Activated CD4-positive, alpha-beta T cell treated with anti-CD3 and anti-CD28 coated beads, Interleukin-2, Interleukin-6, amounts not matched to agents 100 ng/mL and 50 ng/mL, durations not matched to agents 16 hours and 8 hours (primary cell): ENCODE measurements around the gene RRAD.

Source experiments
- DNase-seq: peaks from one replicate; pipeline ENCODE4 v3.0.0-alpha.2; 2020

RRAD gene

GRCh38 chr16:66913081-66913480, 12.3 kb downstream of the RRAD start:
- no peak for DNase-seq

DNA sequence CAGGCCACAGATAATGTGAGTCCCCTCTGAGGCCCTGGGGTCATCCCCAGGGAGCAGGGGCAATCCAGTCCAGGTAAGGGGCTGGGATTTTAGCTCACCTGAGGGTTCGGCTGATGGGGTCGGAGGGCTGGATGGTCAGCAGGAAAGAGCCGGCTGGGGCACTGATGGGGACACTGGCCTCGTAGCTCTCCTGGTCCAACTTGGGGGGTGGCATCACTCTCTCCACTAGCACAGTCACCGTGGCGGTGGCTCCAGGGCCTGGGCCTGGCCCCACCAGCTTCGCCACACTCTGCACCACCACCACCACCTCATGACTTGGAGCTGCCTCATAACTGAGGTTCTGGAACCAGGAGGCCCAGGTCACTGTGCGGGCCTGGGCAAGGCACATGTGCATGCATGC, 13.5 kb downstream of the RRAD start:
- DNase-seq = no peak

- DNase-seq = no peak
Observed at GRCh38 chr16:66911112-66911511, 14.2 kb downstream of the RRAD start.

DNA sequence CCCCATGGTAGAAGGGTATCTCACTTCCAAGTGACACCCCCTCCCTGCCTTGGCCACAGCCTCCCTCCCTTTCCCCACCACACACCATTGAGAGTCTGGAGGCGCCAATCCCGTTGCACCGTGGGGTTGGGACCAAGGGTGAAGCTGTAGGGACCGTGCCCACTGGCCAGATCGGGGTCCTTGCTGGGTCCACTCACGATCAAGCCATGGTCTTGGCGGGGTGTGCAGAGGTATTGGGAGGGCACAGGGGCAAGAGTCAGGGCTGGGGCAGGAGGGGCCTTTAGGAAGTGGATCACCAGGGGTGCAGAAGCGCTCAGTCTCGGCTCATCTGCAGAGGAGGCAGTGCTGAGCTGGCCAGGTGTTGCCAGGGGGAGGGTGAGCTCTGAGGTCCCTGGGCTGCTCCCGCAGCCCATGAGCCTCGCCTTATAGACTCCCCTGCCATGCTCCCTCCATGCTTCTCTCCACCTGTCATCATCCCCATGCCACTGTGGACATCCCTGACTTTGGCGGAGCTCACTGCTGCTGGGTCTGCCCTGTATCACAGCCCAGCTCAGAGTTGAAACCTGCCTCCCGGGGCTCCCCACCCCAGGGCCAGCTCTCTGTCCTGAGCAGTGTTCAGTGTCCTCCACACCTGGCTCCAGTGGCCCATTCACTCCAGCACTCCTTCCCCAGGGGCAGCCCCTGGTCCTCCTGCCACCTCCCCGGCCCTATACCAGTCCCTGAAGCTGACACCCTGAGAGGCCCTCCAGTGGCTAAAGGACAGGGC, 15.0 kb downstream of the RRAD start:
- DNase-seq = no peak

GRCh38 chr16:66908762-66909559, 16.4 kb downstream of the RRAD start:
- no peak for DNase-seq

DNA sequence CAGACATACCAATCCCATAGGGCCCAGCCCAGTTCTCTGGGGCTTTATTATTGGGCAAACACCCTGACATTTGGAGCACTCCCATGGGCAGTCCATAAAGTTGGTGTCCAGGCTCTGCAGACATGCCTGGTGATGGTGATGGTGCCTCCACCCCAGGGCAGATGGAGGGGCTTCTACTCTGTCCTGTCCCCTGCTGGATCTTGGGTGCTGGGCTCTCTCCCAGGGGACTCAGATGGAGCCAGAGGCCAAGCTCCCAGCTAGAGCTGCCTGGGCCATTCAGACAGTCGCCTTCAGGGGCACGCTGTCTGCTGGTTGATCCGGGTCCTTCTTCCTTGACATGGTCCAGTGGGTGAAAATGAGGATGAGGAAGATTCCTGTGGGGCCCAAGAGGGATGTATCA, 17.2 kb downstream of the RRAD start:
- DNase-seq = no peak

DNA sequence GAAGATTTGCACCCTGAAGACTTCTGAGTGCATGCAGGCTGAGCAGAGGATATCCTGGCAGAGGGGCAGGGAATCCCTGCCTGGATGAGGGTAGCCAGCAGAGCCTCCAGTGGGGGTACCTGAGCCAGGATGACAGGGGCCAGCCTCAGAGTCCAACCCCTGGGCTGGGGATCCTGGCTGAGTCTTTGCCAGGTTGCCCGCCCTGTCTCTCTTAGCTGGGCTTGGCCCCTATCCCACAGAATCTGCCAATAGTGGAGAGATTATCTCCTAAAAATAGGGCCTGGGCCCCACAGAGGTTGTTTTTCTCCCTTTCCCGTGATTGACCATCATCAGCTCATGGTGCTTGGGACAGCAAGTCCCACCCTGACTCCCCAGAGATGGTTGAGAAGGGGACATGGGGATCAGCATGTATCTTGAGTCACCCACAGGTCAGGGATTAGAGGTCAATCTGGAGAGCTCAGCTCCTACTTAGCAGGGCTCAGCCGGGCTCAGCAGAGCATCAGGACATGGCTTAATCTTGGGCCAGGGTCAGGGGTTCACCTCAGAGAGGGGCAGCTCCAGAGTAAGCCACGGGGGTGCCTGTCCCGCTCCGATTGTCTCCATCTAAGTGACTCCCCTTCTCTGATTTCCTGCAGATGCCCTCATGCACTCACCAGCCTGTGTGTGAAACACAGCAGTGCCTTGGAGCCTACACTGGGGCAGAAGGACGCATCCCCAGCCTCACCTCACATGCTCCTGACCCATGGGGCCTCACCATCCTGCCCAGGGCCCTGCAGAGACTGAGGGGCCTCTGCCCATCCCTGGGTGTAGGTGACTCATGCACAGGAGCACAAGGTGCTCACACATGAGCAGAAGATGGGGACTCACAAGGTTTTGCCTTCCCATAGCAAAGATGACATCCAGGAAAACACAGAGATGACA, 18.2 kb downstream of the RRAD start:
- no peak for DNase-seq

- DNase-seq = peak; percentile 38
Observed at GRCh38 chr16:66905633-66906539, 19.4 kb downstream of the RRAD start.

- no peak for DNase-seq
Observed at GRCh38 chr16:66904846-66905632, 20.3 kb downstream of the RRAD start.

- no peak for DNase-seq
Observed at GRCh38 chr16:66904428-66904845, 20.9 kb downstream of the RRAD start.

- no peak for DNase-seq
Observed at GRCh38 chr16:66903544-66904427, 21.5 kb downstream of the RRAD start.

DNA sequence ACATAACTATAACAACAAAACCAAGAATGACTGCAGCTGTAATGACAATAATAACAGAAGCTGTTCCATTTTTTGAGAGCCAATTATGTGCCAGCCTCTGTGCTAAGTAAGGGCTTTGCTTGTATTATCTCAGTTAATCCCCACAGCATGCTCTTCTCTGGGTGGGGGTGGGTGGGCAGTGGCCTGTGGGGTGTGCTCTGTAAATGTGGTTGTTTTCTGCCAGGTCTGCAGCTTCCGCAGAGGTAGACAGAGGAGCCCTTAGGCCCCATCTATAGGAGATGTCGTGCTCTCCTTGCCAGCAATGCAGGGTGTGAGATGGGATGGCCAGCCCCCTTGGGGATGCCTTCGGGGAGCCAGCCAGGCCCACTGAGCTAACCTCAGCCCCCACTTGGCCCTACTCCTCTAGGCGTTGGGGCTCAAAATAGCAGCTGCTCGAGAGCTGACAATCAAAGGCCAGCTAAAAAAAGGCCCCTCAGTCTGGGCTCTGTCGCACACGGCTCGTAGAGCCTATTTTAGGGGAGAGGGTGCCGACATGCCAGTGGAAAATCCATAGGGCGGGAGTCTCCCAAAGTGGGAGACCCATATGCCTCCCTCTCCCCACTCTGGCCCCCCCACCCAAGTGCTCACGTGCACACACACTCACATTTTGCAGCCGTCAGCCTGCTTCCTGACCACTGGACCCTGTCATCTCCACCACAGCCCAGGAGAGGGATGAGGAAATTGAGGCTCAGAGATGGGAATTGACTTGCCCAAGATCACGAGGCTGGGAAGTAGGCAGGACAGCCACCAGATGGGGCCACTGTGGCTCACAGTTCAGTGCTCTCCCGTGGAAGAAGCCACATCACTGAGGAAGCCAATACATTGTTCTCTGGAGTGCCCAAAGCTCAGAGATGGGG, 22.4 kb downstream of the RRAD start:
- no peak for DNase-seq

DNA sequence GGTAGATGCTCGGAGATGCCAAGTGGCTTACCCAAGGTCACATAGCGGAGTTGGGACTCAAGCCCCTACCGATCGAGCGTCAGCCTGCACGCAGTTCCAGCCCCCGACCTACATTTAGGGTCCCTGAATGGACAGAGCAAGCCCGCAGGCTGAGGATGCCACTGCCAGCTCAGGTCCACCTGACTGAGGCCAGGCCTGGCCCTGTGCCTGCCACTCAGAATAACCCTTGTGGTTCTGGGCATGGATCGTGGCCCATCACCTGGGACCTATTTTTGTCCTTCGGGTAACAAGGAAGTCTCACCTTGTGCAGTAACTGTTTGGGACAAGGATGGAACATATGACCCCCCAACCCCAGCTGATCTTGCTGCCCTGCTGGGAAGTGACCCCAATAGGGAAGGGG, 23.7 kb downstream of the RRAD start:
- DNase-seq = no peak

- DNase-seq = no peak
Observed at GRCh38 chr16:66900721-66901441, 24.5 kb downstream of the RRAD start.

DNA sequence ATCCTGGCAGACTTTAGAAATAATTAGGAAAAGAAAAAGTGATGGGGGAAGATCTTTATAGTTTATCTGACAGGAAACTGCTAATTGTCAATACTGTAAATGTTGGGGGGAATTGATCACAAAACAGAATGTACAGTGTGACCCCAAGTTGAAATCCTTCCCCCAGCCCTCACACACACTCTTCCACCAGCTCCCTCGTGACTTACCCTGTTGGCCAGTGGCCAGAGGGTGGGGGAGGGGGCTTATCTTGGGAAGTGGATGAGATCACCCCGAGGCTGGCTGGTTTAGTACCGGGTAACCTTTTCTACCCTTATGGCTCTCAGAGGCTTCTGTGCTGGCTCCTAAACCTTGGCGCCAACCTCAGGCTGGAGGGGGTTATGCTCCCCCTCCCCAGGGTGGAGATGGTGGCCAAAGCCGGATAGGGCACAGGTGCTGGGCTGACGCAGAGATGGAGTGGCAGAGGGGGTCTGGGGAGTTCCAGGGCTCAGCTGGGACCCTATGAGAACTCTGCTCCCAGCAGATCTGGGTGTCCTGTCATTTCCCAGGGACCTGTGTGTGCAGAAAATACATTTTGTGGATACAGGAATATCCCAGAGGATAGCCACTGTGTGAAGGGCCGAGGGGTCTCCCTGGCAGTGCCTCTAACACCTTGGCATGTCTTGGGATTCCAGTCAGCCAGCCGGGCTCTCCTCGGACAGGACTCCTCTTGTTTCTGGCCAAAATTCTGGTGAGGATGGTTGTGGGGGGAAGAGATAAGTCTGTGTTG, 25.2 kb downstream of the RRAD start:
- DNase-seq = no peak

GRCh38 chr16:66899310-66899944, 25.9 kb downstream of the RRAD start:
- no peak for DNase-seq

GRCh38 chr16:66898933-66899309, 26.4 kb downstream of the RRAD start:
- DNase-seq = no peak
